Mesenteric fat pad (tissue), 1 donor: Measurements from ENCODE around the gene SND1. TPM values are rescaled to one million over a fixed set of nuclear protein-coding genes. Genes with fewer than 3 reads are reported as not detected.

ENCODE experiments used
- DNase-seq: peaks from one replicate; pipeline ENCODE4 v3.0.0-alpha.2; 2020; ENCODE audit warnings: low spot score
- total RNA-seq: library from RNA; stranded (reverse); fragmentation: NEBNext Ultra II Directional; extraction: Animal tissue kit (Norgen Biotek cat#: 25700); gene quantifications from one replicate; pipeline ENCODE4 v1.2.1, GENCODE V29; 2021
- donor health status: DM: yes; HTN: yes; CAD: no.

The SND1 gene
- total RNA-seq, 1 donor from 2014 or later, result 193 TPM

GRCh38 chr7:127903892-127904669 lies 252.1 kb downstream of the SND1 start:
- no peak for DNase-seq

DNA sequence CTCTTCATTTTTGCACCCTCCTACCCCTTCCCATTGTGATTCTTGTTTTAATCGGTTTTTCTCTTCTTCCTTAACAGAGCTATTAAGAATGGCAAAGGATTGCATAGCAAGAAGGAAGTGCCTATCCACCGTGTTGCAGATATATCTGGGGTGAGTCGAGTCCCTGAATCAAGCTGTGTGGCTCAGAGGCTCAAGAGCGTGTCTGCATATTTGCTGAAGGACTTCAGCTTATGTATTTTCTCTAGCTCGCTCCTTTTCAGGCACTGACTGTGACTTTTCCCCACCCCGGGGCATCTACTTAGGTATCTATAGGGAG lies 252.6 kb downstream of the SND1 start:
- DNase-seq, result no peak

- no peak for DNase-seq
Observed at GRCh38 chr7:127905021-127905420, 253.0 kb downstream of the SND1 start.

DNA sequence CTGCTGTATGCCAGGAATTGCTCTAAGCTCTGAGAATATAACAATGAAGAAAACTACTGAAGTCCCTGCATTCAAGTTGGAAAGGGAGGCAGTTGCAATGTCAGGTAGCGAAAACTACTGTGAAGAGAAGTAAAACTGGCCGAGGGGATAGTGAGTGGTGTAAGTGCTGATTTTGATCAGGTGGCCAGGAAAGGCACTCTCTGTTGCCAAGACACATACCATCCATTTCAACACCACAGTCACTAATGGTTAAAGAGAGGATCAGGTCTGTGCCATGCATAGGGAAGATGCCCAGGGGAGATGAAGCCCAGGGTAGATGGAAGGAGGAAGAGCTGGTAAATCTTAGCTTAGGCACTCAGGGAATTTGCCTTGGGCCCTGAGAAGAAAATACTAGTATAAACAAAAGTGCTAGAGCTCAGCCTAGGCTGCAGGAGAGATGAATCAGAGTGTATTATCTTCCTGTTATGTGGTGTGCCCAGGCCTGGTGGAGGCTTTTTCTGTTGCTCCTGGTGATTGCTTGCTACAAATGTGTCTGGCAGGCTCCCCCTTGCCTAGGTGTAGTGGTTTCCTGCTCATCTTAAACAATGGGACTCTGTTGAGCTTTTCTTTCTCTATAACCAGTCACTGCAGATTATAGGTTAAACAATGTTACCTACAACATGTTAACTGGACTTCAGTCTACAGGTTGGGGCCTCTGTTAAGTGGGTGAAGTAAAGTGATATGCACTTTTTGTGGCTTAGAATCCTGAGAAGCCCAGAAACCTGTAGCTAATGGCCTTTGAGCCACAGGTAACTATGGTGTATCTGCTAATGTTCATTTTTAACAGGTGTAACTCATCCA lies 253.7 kb downstream of the SND1 start:
- no peak for DNase-seq

- no peak for DNase-seq
Observed at GRCh38 chr7:127907110-127908040, 255.4 kb downstream of the SND1 start.

DNA sequence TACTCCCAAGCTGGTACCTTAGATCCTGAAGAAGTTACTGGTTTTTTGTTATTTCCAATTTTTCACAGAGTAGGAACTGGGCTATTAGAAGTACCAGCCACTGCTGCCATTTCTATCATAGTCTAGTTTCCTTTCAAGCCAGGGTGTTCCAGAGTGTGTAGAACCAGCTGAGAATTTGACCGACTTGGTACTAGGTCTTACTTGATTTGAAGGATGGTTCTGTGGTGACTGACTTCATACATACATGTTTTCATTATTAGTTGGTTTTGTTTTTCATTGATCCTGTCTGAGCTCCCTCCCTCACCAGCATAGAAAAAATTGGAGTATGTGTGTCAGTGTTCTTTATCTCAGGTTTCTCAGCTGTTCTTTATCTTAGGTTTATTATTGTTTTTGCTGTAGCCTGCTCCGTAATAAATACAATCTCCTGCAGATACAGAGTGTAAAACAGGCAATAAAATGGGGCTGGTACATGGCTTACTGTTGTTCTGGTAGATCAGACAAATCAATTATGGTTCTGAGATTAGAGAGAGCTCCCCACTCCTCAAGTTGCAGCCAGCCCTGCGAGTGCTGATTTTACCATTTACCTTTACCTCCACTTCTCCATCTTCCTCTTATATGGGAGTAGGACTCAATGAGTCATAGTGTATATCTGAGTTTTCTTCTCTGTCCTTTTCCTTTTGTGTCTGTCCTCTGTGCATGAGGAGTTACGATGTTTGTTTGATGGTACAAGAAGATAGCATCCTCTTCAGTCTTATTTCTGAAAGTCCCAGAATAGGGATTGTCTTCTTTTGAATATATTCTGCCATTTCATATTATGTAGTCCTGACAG lies 256.6 kb downstream of the SND1 start:
- DNase-seq, result no peak

GRCh38 chr7:127909424-127910152 lies 257.6 kb downstream of the SND1 start:
- DNase-seq, result no peak

- DNase-seq, result no peak
Observed at GRCh38 chr7:127910670-127911069, 258.7 kb downstream of the SND1 start.

DNA sequence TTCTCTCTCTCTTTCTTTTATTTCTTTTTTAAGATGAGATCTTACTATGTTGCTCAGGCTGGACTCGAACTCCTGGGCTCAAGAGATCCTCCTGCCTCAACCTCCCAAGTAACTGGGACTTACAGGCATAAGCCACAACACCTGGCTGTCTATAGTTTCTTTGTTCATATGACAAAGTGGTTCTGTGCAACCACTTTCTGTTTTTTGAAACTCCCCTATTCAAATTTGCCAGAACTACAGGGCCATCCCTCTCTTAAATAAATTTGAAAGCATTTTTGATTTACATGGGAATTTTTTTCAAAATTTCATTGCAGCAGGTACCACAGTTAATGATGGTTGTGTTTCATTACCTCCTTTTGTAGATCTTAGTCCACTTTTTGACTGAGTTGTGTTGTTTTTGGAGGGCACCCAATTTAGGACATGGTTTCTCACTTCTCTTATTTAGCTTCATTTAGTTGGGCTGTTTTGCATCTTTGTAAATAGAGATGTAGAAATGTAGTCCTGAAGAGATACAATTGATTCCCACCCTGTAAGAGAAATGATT lies 260.0 kb downstream of the SND1 start:
- no peak for DNase-seq

DNA sequence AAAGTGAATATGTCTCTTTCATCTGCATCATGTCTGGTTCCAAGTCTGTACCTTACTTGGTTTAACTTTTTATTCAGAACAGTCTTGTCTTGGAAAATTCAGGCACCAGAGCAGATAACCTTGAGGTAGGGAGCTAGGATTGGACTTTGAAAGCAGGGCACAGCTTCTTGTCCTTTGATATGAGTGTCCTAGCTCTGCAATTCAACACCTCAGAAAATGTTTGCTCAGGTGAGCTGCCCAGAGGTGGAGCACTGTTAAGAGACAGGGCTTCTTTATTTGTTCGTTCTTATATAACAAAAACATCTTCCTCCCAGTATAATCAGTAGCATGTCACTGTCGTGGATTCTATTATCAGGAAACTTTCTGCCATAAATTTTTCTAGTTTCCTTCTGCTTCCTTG lies 260.9 kb downstream of the SND1 start:
- DNase-seq, result no peak

- DNase-seq, result no peak
Observed at GRCh38 chr7:127913686-127914085, 261.7 kb downstream of the SND1 start.

- no peak for DNase-seq
Observed at GRCh38 chr7:127914693-127915092, 262.7 kb downstream of the SND1 start.

DNA sequence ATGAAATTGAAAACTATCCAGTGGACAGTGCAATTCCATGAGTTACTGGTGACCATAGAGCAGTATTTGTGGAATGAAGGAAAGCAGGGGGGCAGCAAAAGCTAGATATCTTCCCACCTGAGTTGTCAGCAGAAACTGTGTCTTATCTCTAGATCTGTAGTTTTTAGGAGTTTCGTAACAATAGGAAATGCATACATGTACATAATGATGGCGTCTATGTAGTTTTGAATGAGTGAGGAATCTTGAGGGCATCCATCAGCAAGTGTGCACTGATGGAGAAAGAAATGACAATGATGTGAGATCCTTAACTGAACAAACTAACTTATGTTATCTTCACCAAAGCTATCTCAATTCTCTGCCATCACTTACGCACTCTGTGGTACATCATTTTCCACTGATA lies 264.7 kb downstream of the SND1 start:
- no peak for DNase-seq

GRCh38 chr7:127918130-127918529 lies 266.1 kb downstream of the SND1 start:
- no peak for DNase-seq

GRCh38 chr7:127920787-127921438 lies 268.9 kb downstream of the SND1 start:
- DNase-seq, result no peak

GRCh38 chr7:127922656-127923055 lies 270.7 kb downstream of the SND1 start:
- DNase-seq, result no peak

- DNase-seq, result no peak
Observed at GRCh38 chr7:127924874-127925273, 272.9 kb downstream of the SND1 start.

- DNase-seq, result no peak
Observed at GRCh38 chr7:127927348-127927696, 275.3 kb downstream of the SND1 start.

DNA sequence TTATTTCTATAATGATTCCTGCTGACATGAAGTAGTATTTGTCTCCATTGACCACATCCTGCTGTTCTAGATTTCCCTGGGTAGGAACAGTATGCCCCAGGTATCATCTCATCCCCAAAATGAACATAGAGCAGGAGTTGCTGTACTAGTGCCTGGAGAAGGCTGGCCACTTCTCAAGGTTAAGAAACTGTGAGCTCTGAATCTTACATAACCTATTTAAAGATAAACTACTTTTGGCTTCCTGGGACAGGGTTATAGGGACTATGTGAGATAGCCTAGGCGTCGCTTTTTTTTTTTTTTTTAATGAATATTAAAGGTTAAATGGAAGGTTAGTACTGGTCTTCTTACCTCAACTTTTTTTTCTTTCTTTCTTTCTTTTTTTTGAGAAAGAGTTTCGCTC lies 276.2 kb downstream of the SND1 start:
- DNase-seq, result no peak
